HG03025 (cell line): ENCODE data around the gene TMEM43.

Experiments used
- ATAC-seq: cut with Tn5 transposase; IDR thresholded peaks from one replicate; pipeline ENCODE4 v1.9.1; 2021; ENCODE audit warnings: mild to moderate bottlenecking, moderate library complexity; ENCODE audit not compliant: unreplicated experiment, low FRiP score

TMEM43 gene

DNA sequence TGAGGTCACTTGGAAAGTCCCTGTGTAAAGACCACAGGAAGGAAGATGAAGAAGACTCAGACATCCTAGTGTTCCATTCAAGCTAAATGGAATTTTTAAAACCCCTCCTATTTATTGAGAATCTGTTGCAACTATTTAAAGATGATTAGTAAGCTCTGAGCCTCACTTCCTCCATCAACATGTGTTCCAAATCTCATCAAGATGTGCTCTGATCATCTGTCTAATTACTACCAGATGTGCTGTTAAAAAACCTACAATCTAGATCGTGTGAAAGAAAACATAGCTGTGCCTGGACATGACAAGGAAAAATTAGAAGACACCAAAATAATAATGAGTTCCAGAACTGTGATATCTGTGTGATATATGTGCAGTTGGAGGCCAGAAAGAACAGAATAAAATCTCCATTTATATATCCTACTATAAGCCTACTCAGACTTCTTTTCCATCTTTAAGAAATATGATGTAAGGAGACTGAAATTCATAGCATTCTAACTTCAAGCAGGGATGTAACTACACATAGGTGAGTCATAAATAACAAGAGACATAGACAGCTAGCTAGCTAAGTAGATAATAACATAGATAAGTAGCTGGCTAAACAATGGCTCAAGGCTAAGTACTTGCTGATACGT is 45.8 kb downstream of the TMEM43 start:
- no peak for ATAC-seq

DNA sequence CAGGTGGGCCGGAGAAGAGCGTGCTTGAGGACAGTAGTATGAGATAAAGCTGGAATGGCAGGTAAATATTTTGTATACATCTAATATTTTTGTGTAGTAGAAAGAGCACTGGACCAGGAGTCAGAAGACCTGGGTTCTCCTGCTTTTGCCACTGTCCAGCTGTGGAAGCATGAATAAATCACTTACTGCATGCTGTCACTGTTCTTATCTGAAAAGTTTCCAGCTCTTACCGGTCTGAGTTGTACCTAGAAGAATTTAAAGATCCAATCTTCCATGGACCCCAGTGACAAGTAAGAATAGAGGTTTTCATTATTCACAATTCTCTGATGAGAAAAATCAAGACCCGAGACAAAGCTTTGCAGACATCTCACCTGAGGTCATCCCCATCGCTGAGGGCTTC is 47.6 kb downstream of the TMEM43 start:
- no peak for ATAC-seq

DNA sequence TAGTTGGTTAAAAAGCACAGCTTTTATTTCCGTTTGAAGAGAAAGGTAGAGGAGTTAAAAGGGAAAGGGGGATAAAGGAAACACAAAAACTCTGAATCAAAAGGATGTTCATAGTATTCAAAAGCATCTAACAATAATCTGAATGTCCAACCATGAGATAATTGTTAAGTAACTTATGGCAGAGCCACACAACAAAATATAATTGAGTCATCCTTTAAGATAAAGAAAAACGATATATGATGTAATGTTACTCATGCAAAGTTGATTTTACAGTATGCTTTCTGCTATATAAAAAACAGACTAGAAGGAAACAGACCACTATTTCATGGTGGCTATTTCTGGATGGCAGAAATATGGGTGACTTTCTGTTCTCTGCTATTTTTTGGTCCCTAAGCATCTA is 49.6 kb downstream of the TMEM43 start:
- no peak for ATAC-seq

DNA sequence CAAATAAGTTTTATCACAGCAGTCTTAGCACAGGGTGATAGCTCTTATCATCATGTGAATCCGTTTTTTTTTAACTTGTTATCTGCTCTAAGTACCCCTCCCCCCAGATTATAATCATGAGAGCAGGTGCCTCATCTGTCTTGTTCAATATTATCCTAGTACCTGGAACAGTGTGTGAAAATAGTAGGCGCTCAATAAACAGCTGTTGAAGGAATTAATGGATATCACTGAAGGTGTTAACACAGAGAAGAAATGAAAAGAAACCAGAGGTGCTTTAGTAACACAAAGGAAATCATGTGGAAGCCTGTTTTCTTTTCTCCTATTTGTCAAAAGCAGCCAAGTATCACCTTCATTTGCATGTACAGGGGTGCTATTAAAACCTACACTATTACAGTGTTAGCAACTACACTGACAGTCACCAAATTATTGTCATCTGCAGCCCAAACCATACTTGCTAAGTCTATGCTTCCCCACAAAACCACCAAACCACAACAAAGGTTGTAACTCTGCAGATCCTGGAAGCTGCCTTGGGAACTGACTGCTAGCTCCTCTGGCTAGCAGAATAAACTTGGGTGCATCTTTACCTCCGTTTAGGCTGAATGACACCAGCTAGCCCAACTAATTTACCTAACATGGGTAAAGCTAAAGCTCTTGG is 50.7 kb downstream of the TMEM43 start:
- no peak for ATAC-seq

DNA sequence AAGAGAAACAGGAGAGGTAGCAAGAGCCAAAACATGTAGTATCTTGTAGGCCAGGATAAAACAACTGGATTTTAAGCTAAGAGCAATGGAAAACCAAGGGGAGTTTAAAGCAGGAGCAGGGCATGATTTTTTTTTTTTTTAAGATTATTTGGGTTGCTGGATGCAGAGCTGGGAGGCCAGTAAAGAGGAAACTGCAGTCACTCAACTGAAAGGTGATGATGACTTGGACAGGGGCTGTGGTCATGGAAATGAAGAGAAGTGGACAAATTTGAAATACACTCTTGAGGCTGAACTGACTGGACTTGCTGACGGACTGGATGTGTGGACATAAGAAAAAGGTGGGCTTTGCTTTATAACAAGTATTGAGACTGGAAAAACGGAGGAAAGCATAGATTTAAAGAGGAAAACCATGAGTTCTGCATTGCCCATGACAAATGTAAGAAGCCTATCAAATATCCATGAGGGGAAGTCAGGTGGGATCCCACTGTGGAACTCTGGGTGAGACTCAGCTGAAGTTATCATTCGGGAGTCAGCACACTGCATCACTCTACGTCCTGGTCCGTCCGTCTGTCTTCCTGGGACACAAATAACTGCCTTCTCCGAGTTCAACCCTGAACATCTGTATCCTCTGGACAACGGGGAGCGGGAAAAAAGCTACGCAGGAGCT is 52.9 kb downstream of the TMEM43 start:
- ATAC-seq, result peak; percentile 8

DNA sequence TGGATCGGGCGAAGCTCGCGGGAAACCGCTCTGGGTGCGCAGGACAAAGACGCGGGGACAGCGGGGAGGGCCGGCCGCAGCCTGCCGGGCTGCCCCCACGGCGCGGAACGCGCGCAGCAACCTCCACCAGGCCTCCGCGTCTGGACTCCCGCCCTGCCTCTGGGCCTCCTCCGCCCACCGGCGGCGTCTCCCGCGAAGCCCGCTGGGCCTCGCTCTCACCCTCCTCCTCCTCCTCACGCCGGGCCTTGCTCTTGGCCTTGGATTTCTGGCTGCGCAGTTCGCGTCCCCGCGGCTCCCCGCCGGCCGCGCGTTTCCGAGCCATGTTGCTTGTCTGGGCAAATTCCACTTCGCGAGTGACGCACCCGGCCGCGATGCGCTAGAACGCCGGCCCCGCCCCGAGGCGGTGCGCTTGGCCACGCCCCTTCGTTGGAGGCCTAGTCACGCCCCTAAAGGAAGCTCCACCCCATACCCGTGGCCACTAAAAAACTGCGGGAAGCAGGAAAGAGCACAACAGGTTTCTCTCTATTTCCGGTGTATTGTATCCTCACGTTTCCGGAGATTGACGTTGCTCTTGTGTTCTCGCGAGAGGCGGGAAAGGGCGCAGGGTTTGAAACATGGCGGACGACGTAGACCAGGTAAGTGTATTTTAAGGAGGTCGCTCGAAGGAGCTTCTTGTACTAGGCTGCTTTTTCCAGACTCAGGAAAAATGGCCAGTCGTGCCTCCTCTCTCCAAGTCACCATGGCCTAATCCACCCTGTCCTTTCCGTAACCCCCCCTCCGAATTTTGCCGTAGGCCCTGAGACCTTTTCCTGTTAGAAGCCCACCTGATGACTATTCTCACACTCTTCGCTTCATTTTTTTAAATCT is 53.6 kb downstream of the TMEM43 start, which contains the start of the genes LSM3 and XPC:
Gene LSM3, plus strand, starts transcription at position 571 of the 867 bp plus-strand sequence. Its CDS starts 44 bp downstream, at position 615.
Gene XPC, minus strand, starts transcription at position 355 of the 867 bp plus-strand sequence. Its CDS starts 33 bp downstream, at position 322.
- ATAC-seq, result peak; percentile 92

DNA sequence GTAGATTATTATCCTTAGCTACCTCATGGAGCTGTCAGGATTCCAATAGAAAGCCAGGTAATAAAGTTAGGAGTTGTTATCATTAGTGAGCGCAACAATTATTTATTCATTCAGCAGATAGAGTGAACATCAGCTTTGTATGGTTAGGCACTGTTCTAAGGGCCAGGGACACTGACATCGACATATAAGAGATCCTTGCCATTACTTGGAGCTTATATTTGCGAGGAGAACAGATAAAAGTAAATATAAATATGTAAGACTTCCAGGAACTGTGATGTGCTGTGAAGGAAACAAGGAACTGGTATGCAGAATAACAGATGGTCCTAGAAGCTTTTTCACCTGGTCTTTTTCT is 54.2 kb downstream of the TMEM43 start:
- ATAC-seq, result no peak

DNA sequence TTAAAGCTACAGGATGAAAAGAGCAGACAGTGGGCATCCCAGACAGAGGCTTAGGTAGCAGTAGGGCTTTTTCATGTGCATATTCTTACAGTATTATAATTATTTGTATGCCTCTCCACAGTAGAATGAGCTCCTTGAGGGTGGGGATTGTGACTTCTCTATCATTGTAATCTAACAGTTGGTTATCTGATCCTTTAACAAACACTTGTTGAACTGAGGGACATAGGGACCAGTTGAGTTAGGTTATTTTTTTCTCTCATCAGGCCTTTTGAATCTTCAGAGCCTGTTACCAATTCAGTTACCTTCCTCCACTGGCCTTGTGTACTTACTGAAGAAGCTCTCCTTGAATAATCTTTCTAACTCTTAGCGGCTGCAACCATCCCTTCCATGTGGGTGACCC is 54.9 kb downstream of the TMEM43 start:
- no peak for ATAC-seq

DNA sequence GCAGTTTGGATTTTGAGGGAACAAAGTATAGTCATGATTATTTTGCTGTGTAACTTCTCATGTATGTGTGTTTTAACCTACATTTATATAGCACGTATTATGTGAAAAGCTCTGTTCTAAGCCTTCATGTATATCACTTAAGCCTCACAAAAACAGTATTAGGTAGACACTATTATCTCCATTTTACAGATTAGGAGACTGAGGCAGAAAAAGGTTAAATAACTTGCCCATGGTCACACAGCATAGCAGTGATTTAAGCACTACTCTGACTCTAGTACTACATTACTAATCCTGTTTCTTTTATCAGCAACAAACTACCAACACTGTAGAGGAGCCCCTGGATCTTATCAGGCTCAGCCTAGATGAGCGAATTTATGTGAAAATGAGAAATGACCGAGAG is 56.4 kb downstream of the TMEM43 start:
- no peak for ATAC-seq

DNA sequence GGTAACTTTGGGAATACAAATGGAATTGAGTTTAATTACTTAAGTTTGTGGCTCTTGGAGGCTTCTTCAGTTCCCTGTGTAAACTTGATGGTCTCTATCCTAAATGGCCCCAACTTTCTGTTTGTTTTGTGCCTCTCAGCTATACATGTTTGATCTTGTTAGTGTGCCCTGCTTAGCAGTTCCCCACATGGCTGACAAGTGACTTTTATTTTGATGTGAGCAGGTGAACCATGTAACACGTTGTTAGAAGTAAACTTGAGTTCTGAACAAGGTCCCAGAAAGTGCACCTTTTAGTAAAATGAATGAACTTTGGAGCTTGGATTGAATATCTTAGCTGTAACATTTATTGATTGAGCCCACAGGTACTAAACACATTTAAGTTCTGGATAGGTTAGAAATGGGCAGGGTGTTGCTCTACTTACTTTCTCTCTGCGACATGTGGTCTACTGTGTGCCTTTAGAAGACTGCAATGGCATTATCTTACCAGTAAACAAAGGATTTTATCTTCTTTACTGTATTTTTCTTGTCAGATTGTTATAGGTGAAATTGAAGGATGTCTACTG is 58.2 kb downstream of the TMEM43 start:
- no peak for ATAC-seq

DNA sequence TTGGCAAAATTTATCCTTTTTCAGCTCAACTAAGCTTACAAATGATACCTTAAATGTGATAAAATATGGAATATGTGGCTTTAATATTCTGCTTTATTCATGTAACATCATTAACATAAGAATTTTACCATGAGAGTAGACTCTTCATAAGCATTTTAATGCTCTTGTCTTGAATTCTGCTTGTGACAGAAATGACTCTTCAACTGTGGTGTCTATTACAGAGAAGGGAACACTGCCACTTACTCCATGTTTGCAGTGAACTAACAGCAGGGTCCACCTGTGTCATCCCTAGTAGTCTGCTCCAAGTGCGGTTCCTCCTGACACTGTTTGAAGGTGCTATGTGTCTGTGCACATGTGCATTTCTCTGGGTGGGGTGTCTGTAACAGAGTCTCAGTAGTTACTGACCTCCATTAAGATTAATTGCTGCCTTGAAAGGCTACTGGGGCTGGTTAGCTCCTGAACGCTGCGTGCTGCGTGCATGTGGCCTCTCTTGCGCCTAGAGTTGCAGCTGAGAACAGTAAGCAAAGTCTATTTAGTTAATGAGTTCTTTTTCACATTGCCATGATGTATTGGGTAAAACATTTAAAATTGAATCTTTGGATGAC is 62.1 kb downstream of the TMEM43 start:
- no peak for ATAC-seq

DNA sequence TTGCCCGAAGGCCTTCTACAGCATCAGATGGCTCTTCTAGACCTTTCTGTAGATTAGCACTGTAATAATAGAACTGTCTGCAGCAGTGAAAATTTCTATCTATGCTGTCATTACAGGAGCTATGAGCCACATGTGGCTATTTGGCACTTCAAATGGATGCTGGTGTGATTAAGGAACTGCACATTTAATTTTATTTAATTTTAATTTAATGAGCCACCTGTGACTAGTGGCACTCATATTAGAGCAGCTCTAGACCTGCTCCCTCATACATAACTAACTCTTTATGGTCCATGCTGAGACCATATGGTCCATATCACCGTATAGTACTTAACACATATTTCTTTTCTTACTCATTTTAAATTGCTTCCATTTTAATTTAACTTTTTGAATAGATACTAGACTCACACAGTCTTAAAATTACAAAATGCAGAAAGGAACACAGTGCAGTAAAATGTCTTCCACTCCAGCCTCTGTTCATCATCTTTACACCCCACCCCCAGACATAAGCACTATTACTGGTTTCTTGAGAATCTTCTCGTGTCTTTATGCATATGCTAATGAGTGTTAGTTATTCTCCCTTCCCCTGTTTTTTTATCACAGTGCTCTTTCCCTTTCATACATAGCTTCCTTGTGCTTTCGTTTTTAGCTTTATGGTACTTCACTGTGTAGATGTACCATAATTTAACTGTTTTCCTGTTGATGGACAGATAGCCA is 63.3 kb downstream of the TMEM43 start:
- no peak for ATAC-seq
